ENCODE data around the gene NRIP1. TPM values are rescaled to one million over a fixed set of nuclear protein-coding genes. Genes with fewer than 3 reads are reported as not detected.

NRIP1 gene
- total and polyA plus RNA-seq, 11 donors = 2.9 to 32.0 (median 17.6) TPM

GRCh38 chr21:14968029-14968428 is 96.8 kb downstream of the NRIP1 start:
- H3K27ac ChIP-seq = no peak overlapping the region
- peaks cover 0 to 41% (median 31%) of the 10 kb centered on the region in 9 donors for H3K36me3 ChIP-seq
- H3K27me3 ChIP-seq = no peaks in the 10 kb centered on the region
- 89 to 90% (median 89%) methylated on average over 5 of the region's 5 CpGs for WGBS, 4 donors
- H3K4me3 ChIP-seq = no peak overlapping the region
- H3K4me1 ChIP-seq = no peaks in the 10 kb centered on the region
- TF ChIP-seq CTCF (IDR thresholded peaks at IDR 0.05) (no peak), POLR2A (IDR thresholded peaks at IDR 0.05) (no peak)
- intact Hi-C loops (cut with DNase I) = loop anchor here in 1 of 10 donors (10.0 kb wide), 1 partner anchor 103 kb away; no protein-coding TSS in a partner anchor
- ATAC-seq (no peak), DNase-seq (no peak)
- no peaks in the 10 kb centered on the region for H3K9me3 ChIP-seq

- 92 to 96% (median 94%) methylated on average over 6 of the region's 6 CpGs for WGBS, 4 donors
- no peak for ATAC-seq
Measured at GRCh38 chr21:14964621-14965020, 100.2 kb downstream of the NRIP1 start.

GRCh38 chr21:14962217-14962616 is 102.6 kb downstream of the NRIP1 start:
- TF ChIP-seq CTCF (IDR thresholded peaks at IDR 0.05) (no peak), POLR2A (IDR thresholded peaks at IDR 0.05) (no peak)
- Histone ChIP-seq H3K9me3 (no peaks in the 10 kb centered on the region), H3K4me1 (no peaks in the 10 kb centered on the region), H3K36me3 (peaks cover 0 to 26% (median 19%) of the 10 kb centered on the region in 9 donors), H3K4me3 (no peak overlapping the region), H3K27ac (no peak overlapping the region), H3K27me3 (no peaks in the 10 kb centered on the region)
- WGBS, 4 donors = 57 to 89% (median 79%) methylated on average over 3 of the region's 3 CpGs
- ATAC-seq (no peak), DNase-seq (no peak)
- intact Hi-C loops (cut with DNase I) = loop anchor here in 1 of 10 donors (10.0 kb wide), 1 partner anchor 97 kb away; no protein-coding TSS in a partner anchor

More at GRCh38 chr21:14964621-14965020, 100.2 kb downstream of the NRIP1 start:
- TF ChIP-seq POLR2A (IDR thresholded peaks at IDR 0.05) (no peak), CTCF (IDR thresholded peaks at IDR 0.05) (no peak)
- intact Hi-C loops (cut with DNase I) = loop anchor here in 1 of 10 donors (10.0 kb wide), 1 partner anchor 100 kb away; no protein-coding TSS in a partner anchor
- no peak for DNase-seq
- Histone ChIP-seq H3K27ac (no peak overlapping the region), H3K4me1 (no peaks in the 10 kb centered on the region), H3K9me3 (no peaks in the 10 kb centered on the region), H3K4me3 (no peak overlapping the region), H3K27me3 (no peaks in the 10 kb centered on the region), H3K36me3 (peaks cover 0 to 41% (median 31%) of the 10 kb centered on the region in 9 donors)

DNA sequence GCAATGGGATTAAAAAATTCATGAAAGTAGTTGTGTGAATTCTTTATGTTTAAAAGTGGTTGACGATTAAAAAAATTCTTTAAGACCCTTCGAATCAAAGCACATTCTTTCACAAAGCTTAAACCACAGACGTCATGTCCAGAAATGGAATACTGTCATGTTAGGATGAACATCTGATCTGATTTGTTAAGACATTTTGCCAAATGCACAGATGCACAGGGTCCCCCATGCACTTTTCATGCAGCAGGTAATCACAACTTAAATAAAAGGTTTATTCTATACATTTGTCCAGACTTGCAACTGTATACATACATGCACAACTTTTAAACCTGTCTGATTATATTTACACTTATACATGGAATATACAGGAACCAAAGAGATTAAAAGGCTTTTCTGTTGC is 103.3 kb downstream of the NRIP1 start:
- TF ChIP-seq POLR2A (IDR thresholded peaks at IDR 0.05) = no peak
- no peak for TF ChIP-seq CTCF (IDR thresholded peaks at IDR 0.05)
- peaks cover 0 to 19% (median 12%) of the 10 kb centered on the region in 9 donors for H3K36me3 ChIP-seq
- no peak for ATAC-seq
- no peaks in the 10 kb centered on the region for H3K9me3 ChIP-seq
- no peaks in the 10 kb centered on the region for H3K27me3 ChIP-seq
- intact Hi-C loops (cut with DNase I) = loop anchor here in 1 of 10 donors (10.0 kb wide), 1 partner anchor 97 kb away; no protein-coding TSS in a partner anchor
- no peak overlapping the region for H3K27ac ChIP-seq
- no peak for DNase-seq
- no peaks in the 10 kb centered on the region for H3K4me1 ChIP-seq
- no peak overlapping the region for H3K4me3 ChIP-seq
- 90 to 93% (median 91%) methylated on average over 3 of the region's 3 CpGs for WGBS, 4 donors
